Lower leg skin (tissue), 3 donors: ENCODE measurements around the gene PRTFDC1.

ENCODE experiments used
- CTCF ChIP-seq, 3 donors: fragments of 450-650 bp; IDR thresholded peaks; one replicate each; pipeline ENCODE4 v1.5.1; 2016; ENCODE audit warnings: antibody characterized with exemption in 3 of 3, mild to moderate bottlenecking in 3 of 3, moderate library complexity in 2 of 3
- POLR2A ChIP-seq, 2 donors: fragments of 450-650 bp; IDR thresholded peaks; one replicate each; pipeline ENCODE4 v1.6.1; 2016 to 2017; ENCODE audit warnings: antibody characterized with exemption in 2 of 2, mild to moderate bottlenecking in 1 of 2, moderate library complexity in 1 of 2

- TF ChIP-seq CTCF (IDR thresholded peaks at IDR 0.05): no peak
- TF ChIP-seq POLR2A (IDR thresholded peaks at IDR 0.05): no peak
Observed at GRCh38 chr10:24935504-24936292, 16.7 kb downstream of the PRTFDC1 start.
